HG03039 (cell line): ENCODE results near the gene PSMB2.
"Not testable (repeated sequence)": the region's sequence is repeated elsewhere in the genome, so short reads cannot be mapped to it uniquely, and the experiment has no call there.

Source experiments
- ATAC-seq: cut with Tn5 transposase; IDR thresholded peaks from one replicate; pipeline ENCODE4 v1.9.1; 2021; ENCODE audit warnings: mild to moderate bottlenecking, moderate library complexity; ENCODE audit not compliant: unreplicated experiment

PSMB2 gene

GRCh38 chr1:35641233-35641866 is at the start of gene PSMB2:
TSS of gene PSMB2 (minus strand) at chr1:35641526. CDS start at chr1:35641432, 94 bp downstream.
- ATAC-seq = peak; percentile 78

- no peak for ATAC-seq
Observed at GRCh38 chr1:35691080-35691479, 49.8 kb upstream of the PSMB2 start.

GRCh38 chr1:35690103-35690502 is 48.8 kb upstream of the PSMB2 start:
- not testable (repeated sequence) for ATAC-seq

- ATAC-seq = no peak
Observed at GRCh38 chr1:35688161-35688560, 46.8 kb upstream of the PSMB2 start.

GRCh38 chr1:35683012-35683411 is 41.7 kb upstream of the PSMB2 start:
- ATAC-seq = no peak

DNA sequence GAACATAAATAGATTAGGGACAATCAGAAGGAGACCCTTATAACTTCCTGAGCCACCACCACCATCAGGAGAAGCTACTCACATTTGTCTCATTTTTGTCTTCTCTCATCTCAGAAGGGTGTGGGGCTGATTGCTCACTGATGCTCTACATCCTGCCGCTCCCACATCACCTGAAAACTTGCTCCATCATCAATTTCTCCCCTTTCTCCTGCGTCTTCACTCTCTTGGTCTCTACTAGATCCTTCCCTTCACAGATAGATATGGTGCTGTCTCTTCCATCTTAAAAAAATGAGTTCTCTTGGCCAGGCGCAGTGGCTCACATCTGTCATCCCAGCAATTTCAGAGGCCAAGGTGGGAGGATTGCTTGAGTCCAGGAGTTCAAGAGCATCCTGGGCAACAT is 38.9 kb upstream of the PSMB2 start:
- ATAC-seq = no peak

GRCh38 chr1:35675773-35676172 is 34.4 kb upstream of the PSMB2 start:
- ATAC-seq = no peak

GRCh38 chr1:35674111-35674510 is 32.8 kb upstream of the PSMB2 start:
- ATAC-seq = no peak

DNA sequence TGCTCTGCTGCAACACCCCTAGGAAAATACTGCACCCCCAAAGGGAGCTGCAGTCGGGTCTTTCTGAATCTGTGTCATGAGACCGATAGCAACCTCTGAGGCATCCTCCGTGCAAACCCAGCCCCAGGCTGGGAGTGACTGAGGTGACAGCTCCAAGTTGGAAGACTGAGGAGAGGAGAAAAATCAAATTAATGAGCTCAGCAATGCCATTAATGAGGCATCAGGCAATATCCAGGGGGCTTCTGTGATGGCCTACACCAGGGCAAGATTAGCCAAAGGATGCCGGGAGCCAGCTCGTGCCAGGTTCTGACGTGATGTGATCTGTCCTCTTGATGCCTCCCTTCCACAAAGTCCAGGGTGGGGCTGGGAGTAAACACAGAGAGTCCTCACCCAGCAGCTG is 30.8 kb upstream of the PSMB2 start:
- no peak for ATAC-seq

- ATAC-seq = no peak
Observed at GRCh38 chr1:35668506-35668905, 27.2 kb upstream of the PSMB2 start.

DNA sequence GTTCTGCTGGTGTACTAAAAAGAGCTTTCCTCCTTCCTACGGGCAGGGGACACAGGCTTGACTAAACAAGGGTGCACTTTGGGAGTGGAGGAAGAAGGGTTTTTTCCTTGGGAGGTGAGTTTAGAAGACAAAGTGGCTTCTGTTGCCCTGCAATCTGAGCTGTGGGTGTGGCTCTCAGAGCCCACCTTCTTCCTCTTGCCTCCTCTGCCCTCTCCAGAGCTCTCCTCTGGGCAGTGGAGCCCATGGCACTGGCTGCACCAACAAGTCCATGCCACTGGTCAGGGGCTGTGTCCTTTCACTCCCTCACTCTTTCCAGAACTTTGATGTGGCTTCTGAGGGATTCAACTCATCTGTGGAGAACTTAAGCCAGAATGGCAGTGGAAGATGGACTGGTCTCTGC is 25.6 kb upstream of the PSMB2 start:
- no peak for ATAC-seq

GRCh38 chr1:35666216-35666615 is 24.9 kb upstream of the PSMB2 start:
- ATAC-seq = no peak

DNA sequence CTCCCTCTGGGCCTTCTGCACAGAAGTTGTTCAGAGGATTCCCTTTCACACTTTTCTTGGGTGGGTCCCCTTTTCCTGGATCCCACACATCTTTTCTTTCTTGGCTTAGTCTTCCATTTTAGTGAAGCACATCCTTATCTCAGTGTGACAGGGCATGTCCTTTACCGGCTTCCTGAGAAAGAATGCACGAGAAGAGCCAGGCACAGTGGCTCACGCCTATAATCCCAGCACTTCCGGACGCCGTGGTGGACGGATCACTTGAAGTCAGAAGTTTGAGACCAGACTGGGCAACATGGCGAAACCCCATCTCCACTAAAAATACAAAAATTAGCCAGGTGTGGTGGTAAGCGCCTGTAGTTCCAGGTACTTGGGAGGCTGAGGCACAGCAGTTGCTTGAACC is 22.1 kb upstream of the PSMB2 start:
- no peak for ATAC-seq

- ATAC-seq = no peak
Observed at GRCh38 chr1:35661474-35661795, 20.1 kb upstream of the PSMB2 start.

GRCh38 chr1:35660581-35661473 is 19.5 kb upstream of the PSMB2 start:
- no peak for ATAC-seq

- no peak for ATAC-seq
Observed at GRCh38 chr1:35659589-35659988, 18.3 kb upstream of the PSMB2 start.

GRCh38 chr1:35657851-35658250 is 16.5 kb upstream of the PSMB2 start:
- no peak for ATAC-seq

- ATAC-seq = no peak
Observed at GRCh38 chr1:35656863-35657232, 15.5 kb upstream of the PSMB2 start.

GRCh38 chr1:35656148-35656862 is 15.0 kb upstream of the PSMB2 start:
- ATAC-seq = no peak

DNA sequence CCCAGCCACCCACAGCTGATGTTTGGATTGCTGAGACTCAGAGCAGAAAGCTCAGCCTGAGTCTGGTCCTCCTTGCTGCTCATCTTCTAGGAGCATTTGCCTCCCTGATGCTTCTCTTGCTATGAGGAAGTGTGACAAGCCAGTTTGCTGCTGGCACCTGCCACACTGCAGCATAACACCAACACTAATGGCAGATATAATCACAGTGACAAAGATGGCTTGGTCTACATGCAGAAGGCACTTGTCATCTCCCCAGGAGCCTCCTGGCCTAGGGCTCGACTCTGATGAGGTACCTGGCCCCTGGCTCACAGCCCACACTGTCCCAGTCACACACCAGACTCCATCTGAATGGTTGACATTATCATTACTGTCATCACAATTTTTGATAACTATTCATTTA is 13.9 kb upstream of the PSMB2 start:
- ATAC-seq = no peak

DNA sequence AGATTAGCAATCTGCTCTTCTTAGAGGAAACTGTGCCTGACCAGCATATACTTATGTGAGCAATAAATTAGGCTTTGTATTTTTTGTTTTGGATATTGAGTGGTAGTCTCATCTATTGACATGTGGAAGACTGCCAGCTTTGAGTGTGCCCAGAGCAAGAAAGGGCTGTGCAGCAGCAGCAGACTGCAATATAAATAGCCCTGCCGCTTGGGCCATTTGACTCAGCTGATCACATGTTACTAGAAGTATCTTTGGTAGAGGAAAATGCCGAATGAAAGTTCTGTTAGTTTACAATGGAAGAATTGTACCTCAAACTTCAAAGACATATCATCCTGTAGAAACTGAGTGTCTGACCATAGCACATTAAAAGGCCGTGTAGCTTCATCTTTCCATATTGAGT is 9.1 kb upstream of the PSMB2 start:
- ATAC-seq = no peak

DNA sequence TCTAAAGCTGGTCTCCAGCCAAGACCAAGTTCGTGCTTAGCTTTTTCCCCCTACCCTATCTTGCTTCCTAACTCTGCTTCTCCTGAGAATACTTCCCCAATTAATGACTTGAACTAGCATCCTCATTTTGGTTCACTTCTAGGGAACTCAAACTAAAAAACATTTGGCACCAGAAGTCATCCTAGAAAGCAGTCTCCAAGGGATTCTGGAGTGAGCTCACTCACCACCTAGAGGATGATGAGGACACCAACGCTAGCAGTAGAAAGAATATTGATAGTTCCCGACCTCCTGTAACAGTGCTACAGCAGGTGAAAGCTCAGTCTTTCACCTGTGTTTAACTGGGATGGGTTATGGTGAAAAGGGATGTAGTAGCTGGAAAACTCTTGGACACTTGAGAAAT is 4.7 kb upstream of the PSMB2 start:
- ATAC-seq = no peak
